Heart left ventricle (tissue), 16 donors: ENCODE measurements around the gene SLC12A8. TPM values are rescaled to one million over a fixed set of nuclear protein-coding genes. Genes with fewer than 3 reads are reported as not detected.

ENCODE experiments used
- ATAC-seq, 4 donors: fragments of 200-7000 bp; cut with Tn5 transposase; one replicate each; pipeline ENCODE4 v1.9.1; 2020 to 2022; ENCODE audit warnings: moderate library complexity in 4 of 4, mild to moderate bottlenecking in 3 of 4, moderate number of reproducible peaks in 1 of 4
- DNase-seq, 5 donors: peaks; one replicate each; pipeline ENCODE4 v3.0.0-alpha.2; 2020
- H3K27ac ChIP-seq, 12 donors: fragments of 200-600 bp; sonication (generic) in 4 of 12; one replicate each; pipeline versions ENCODE4 v1.5.0 to v1.8.0; 2016 to 2022; ENCODE audit warnings: mild to moderate bottlenecking in 2 of 12
- H3K27me3 ChIP-seq, 9 donors: fragments of 200-600 bp; sonication (generic) in 2 of 9; one replicate each; pipeline versions ENCODE4 v1.5.1 to v1.8.0; 2016 to 2022; ENCODE audit warnings: mild to moderate bottlenecking in 3 of 9
- H3K36me3 ChIP-seq, 9 donors: fragments of 200-600 bp; sonication (generic) in 2 of 9; one replicate each; pipeline versions ENCODE4 v1.5.0 to v1.8.0; 2018 to 2022; ENCODE audit warnings: mild to moderate bottlenecking in 2 of 9
- H3K4me1 ChIP-seq, 12 donors: fragments of 200-600 bp; sonication (generic) in 4 of 12; one replicate each; pipeline versions ENCODE4 v1.5.0 to v1.8.0; 2016 to 2022; ENCODE audit warnings: mild to moderate bottlenecking in 3 of 12
- H3K4me3 ChIP-seq, 12 donors: fragments of 200-600 bp; sonication (generic) in 4 of 12; one replicate each; pipeline versions ENCODE4 v1.5.0 to v1.8.0; 2017 to 2022; ENCODE audit warnings: mild to moderate bottlenecking in 9 of 12, moderate library complexity in 4 of 12
- H3K9me3 ChIP-seq, 12 donors: fragments of 200-600 bp; sonication (generic) in 4 of 12; one replicate each; pipeline versions ENCODE4 v1.5.0 to v1.8.0; 2016 to 2022; ENCODE audit warnings: mild to moderate bottlenecking in 1 of 12
- CTCF ChIP-seq, 12 donors: fragments of 200-600 bp; sonication (generic) in 4 of 12; IDR thresholded peaks; one replicate each; pipeline versions ENCODE4 v1.5.0 to v1.8.0; 2018 to 2022; ENCODE audit warnings: antibody characterized with exemption in 12 of 12, mild to moderate bottlenecking in 5 of 12
- POLR2A ChIP-seq, 2 donors: fragments of 450-650 bp; IDR thresholded peaks; one replicate each; pipeline ENCODE4 v1.6.1; 2017; ENCODE audit warnings: antibody characterized with exemption in 2 of 2, mild to moderate bottlenecking in 2 of 2, moderate library complexity in 2 of 2
- WGBS, 4 donors: extraction: QIAGEN DNeasy Blood & Tissue Kit in 2 of 4; methylation state at CpG; one replicate each; pipeline versions ENCODE4 v1.1.5 to v1.1.7; 2013 to 2018; 5-methylcytosine and 5-hydroxymethylcytosine counted together
- intact Hi-C, 10 donors: fragments of 100-400 bp; cut with DNase I; formaldehyde crosslinking; loops; one replicate each; pipeline versions ENCODE4 v1.11.1 to v1.14.2; 2022
- polyA plus RNA-seq, 2 donors: library from polyadenylated mRNA; stranded (reverse); fragments of 200-250 nt; gene quantifications; one replicate each; pipeline ENCODE4 v1.2.3, GENCODE V29; 2013
- total RNA-seq, 9 donors: library from RNA; depleted of rRNA in 2 of 9; stranded (reverse); fragments of >200 nt in 2 of 9; fragmentation: NEBNext Ultra II Directional in 3 of 9; extraction: Animal tissue kit (Norgen Biotek cat#: 25700) in 3 of 9; gene quantifications; one replicate each; pipeline versions ENCODE4 v1.1.0 to v1.2.4, GENCODE V29; 2016 to 2023
- donor health status: ischemic (EF 13 %, LVEDD 7.1; RV severe dilation, severe dysfunction).
- donor health status: healthy with polysubstance abuse.
- donor health status: DM: no; HTN: yes; CAD: no.
- donor health status: DM: no; HTN: no; CAD: no.
- donor health status: ischemic (EF 25% LVEDD 6.9; RV normal size, moderate dysfunction).
- donor health status: ischemic (EF 25% LVEDD 5.7; RV mildly dilated, moderate dysfunction).
- donor health status: healthy.
- donor health status: DM: yes; HTN: yes; CAD: no.
- donor health status: ischemic (EF 35%, LVEDD 5.7; RV mildly dilated, moderate dysfunction).
- donor health status: nonischemic (EF 11% LVEDD 7.7; RV severe dilation, severe dysfunction).
- donor health status: DM: yes; HTN: yes; CAD: no.
- donor health status: PGD.
- donor health status: ischemic (EF 29% LVEDD 5.4; RV normal size, mild dysfunction).
- donor health status: nonischemic (EF 23%, LVEDD 6.1; RV moderate dilation, normal function).

The SLC12A8 gene
- total and polyA plus RNA-seq, 11 donors: 0.09 to 1.9 (median 0.68) TPM; not detected in 3

GRCh38 chr3:125134952-125135351 lies 77.6 kb downstream of the SLC12A8 start:
- Histone ChIP-seq H3K4me1 (peaks cover 0 to 37% (median 1%) of the 10 kb centered on the region in 12 donors), H3K4me3 (no peak overlapping the region), H3K9me3 (no peaks in the 10 kb centered on the region), H3K36me3 (no peaks in the 10 kb centered on the region), H3K27me3 (no peaks in the 10 kb centered on the region), H3K27ac (no peak overlapping the region)
- WGBS, 4 donors: 69 to 88% (median 81%) methylated on average over 6 of the region's 6 CpGs
- ATAC-seq: no peak
- intact Hi-C loops: no loop called here
- TF ChIP-seq CTCF (IDR thresholded peaks at IDR 0.05): no peak
- no peak for TF ChIP-seq POLR2A (IDR thresholded peaks at IDR 0.05)
- DNase-seq: no peak

- intact Hi-C loops: no loop called here
- ATAC-seq (no peak), DNase-seq (no peak)
- Histone ChIP-seq H3K27me3 (no peaks in the 10 kb centered on the region), H3K9me3 (no peaks in the 10 kb centered on the region), H3K4me3 (no peak overlapping the region), H3K4me1 (peaks cover 0 to 52% (median 5%) of the 10 kb centered on the region in 12 donors), H3K27ac (peak overlapping the region in 1 of 12 donors; percentile 23), H3K36me3 (no peaks in the 10 kb centered on the region)
- TF ChIP-seq CTCF (IDR thresholded peaks at IDR 0.05) (no peak), POLR2A (IDR thresholded peaks at IDR 0.05) (no peak)
- 56 to 60% (median 58%) methylated on average over 2 of the region's 2 CpGs for WGBS, 4 donors
Measured at GRCh38 chr3:125132815-125133214, 79.7 kb downstream of the SLC12A8 start.

DNA sequence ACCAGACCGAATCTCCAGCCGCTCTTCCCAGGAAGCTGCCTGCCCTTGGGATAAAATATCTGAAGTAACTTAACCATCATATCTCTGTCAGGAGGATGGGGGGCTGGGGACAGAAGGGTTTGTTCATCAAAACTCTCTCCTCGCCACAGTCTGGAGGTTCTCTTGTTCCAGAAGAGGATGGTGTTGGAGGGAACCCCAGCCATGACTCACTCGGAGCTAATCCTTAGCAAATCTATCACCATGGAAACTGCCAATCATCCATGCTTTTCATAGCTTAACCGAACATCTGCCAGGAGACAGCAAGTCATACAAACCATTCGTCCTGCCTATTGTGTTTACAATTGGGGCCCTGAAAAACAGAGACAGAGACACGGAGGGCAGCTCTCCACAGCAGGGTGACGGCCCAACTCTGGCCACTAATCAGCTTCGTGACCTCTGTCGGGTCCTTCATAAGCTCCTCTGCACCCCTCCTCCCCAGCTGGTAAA lies 83.0 kb downstream of the SLC12A8 start:
- peaks cover 0 to 55% (median 5%) of the 10 kb centered on the region in 12 donors for H3K4me1 ChIP-seq
- H3K27me3 ChIP-seq: no peaks in the 10 kb centered on the region
- TF ChIP-seq POLR2A (IDR thresholded peaks at IDR 0.05) (no peak), CTCF (IDR thresholded peaks at IDR 0.05) (no peak)
- intact Hi-C loops: loop anchor here in 1 of 10 donors (5.0 kb wide), 1 partner anchor 62 kb away; no protein-coding TSS in a partner anchor
- H3K9me3 ChIP-seq: no peaks in the 10 kb centered on the region
- no peaks in the 10 kb centered on the region for H3K36me3 ChIP-seq
- 62 to 74% (median 68%) methylated on average over 10 of the region's 10 CpGs for WGBS, 4 donors
- DNase-seq (peak in 3 of 5 donors; percentile 23 to 71 (median 38)), ATAC-seq (peak in 3 of 4 donors; percentile 68 to 80 (median 76))
- no peak overlapping the region for H3K4me3 ChIP-seq
- H3K27ac ChIP-seq: peak overlapping the region in 4 of 12 donors; percentile 38 to 75 (median 52)

GRCh38 chr3:125128861-125129501 lies 83.6 kb downstream of the SLC12A8 start:
- intact Hi-C loops: loop anchor here in 1 of 10 donors (5.0 kb wide), 1 partner anchor 62 kb away; no protein-coding TSS in a partner anchor
- DNase-seq: peak in 1 of 5 donors; percentile 23
- ATAC-seq: peak in 3 of 4 donors; percentile 43 to 69 (median 62)

More at GRCh38 chr3:125128861-125129501, 83.6 kb downstream of the SLC12A8 start:
- WGBS, 4 donors: 52 to 68% (median 62%) methylated on average over 3 of the region's 3 CpGs
- no peaks in the 10 kb centered on the region for H3K9me3 ChIP-seq
- no peak for TF ChIP-seq CTCF (IDR thresholded peaks at IDR 0.05)
- TF ChIP-seq POLR2A (IDR thresholded peaks at IDR 0.05): no peak
- H3K36me3 ChIP-seq: no peaks in the 10 kb centered on the region
- H3K4me3 ChIP-seq: no peak overlapping the region
- peak overlapping the region in 6 of 12 donors; percentile 8 to 75 (median 42) for H3K27ac ChIP-seq
- H3K27me3 ChIP-seq: no peaks in the 10 kb centered on the region
- H3K4me1 ChIP-seq: peaks cover 0 to 55% (median 5%) of the 10 kb centered on the region in 12 donors
